Gastrocnemius medialis (tissue), 4 donors: Measurements from ENCODE around the gene KATNA1. TPM values are rescaled to one million over a fixed set of nuclear protein-coding genes. Genes with fewer than 3 reads are reported as not detected.
A peak's percentile ranks its signal among the peaks of the same experiment; 100 is the strongest.

Source experiments
- ATAC-seq, 2 donors: fragments of 150-250 bp; one replicate each; pipeline ENCODE4 v1.9.1; 2016
- DNase-seq, 2 donors: peaks; one replicate each; pipeline ENCODE4 v3.0.0-alpha.2; 2019
- H3K27ac ChIP-seq, 4 donors: fragments of 200-600 bp; sonication (generic); 1 replicate in 1 of 4; 2 replicates in 3 of 4; pipeline ENCODE4 v1.5.1; 2016 to 2018; ENCODE audit warnings: mild to moderate bottlenecking in 2 of 4, moderate library complexity in 1 of 4
- H3K27me3 ChIP-seq, 3 donors: fragments of 200-600 bp; sonication (generic) in 2 of 3; 1 replicate in 1 of 3; 2 replicates in 2 of 3; pipeline versions ENCODE4 v1.5.1 to v1.6.0; 2016 to 2019; ENCODE audit warnings: mild to moderate bottlenecking in 1 of 3, moderate library complexity in 1 of 3
- H3K36me3 ChIP-seq, 2 donors: fragments of 200-600 bp; sonication (generic) in 1 of 2; one replicate each; pipeline ENCODE4 v1.5.1; 2017 to 2018
- H3K4me1 ChIP-seq, 2 donors: fragments of 200-600 bp; sonication (generic) in 1 of 2; one replicate each; pipeline ENCODE4 v1.5.1; 2016 to 2017; ENCODE audit warnings: mild to moderate bottlenecking in 2 of 2
- H3K4me3 ChIP-seq, 4 donors: fragments of 200-600 bp; sonication (generic) in 3 of 4; 1 replicate in 1 of 4; 2 replicates in 3 of 4; pipeline ENCODE4 v1.5.1; 2016 to 2019; ENCODE audit warnings: mild to moderate bottlenecking in 2 of 4
- H3K9me3 ChIP-seq, 3 donors: fragments of 200-600 bp; sonication (generic) in 2 of 3; 1 replicate in 1 of 3; 2 replicates in 2 of 3; pipeline ENCODE4 v1.5.1; 2016 to 2019
- CTCF ChIP-seq, 5 experiments: fragments of 450-650 bp in 3 of 5; fragments of 200-600 bp in 2 of 5; sonication (generic) in 2 of 5; IDR thresholded peaks in 4 of 5; conservative IDR thresholded peaks in 1 of 5; 1 replicate in 4 of 5; 2 replicates in 1 of 5; pipeline ENCODE4 v1.5.1; 2016 to 2019; ENCODE audit warnings: antibody characterized with exemption in 5 of 5, mild to moderate bottlenecking in 3 of 5, moderate library complexity in 3 of 5
- POLR2A ChIP-seq, 2 donors: fragments of 450-650 bp; IDR thresholded peaks; one replicate each; pipeline ENCODE4 v1.6.1; 2017; ENCODE audit warnings: antibody characterized with exemption in 2 of 2, mild to moderate bottlenecking in 2 of 2, moderate library complexity in 2 of 2
- in situ Hi-C, 4 donors: fragments of 200-750 bp; cut with MboI; loops; one replicate each; pipeline versions ENCODE4 v1.15.0 to v1.8.0; 2017; ENCODE audit warnings: low sequenced_read_pairs in 4 of 4
- intact Hi-C: fragments of 100-400 bp; cut with DNase I; formaldehyde crosslinking; loops from one replicate; pipeline ENCODE4 v1.15.1; 2023; ENCODE audit warnings: low total_unique reads
- total RNA-seq, 4 donors: library from RNA; depleted of rRNA; stranded (reverse); fragments of >200 nt; gene quantifications; one replicate each; pipeline versions ENCODE4 v1.1.0 to v1.2.3, GENCODE V29; 2016

The KATNA1 gene
- total RNA-seq, 4 donors from 2014 or later = 16.0 to 29.3 (median 26.0) TPM

DNA sequence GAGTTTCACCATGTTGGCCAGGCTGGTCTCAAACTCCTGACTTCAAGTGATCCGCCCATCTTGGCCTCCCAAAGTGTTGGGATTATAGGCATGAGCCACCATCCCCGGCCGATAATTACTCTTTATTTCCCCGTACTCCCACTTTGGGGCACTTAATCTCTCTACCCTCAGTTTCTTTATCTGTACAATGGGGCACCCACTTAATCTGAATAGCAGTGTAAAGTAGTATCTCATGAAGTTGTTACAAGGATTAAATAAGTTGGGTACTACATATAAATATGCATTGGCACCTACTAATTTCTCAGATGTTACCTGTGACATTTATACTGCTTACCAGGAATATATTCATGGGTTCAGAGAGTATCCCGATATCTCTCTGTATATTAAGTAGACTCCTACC, 67.2 kb downstream of the KATNA1 start:
- ATAC-seq = no peak
- in situ Hi-C loops (no loop called here), intact Hi-C loops (no loop called here)

GRCh38 chr6:149580880-149581279, 67.6 kb downstream of the KATNA1 start:
- TF ChIP-seq CTCF (IDR thresholded peaks at IDR 0.05 in 4 of 5, conservative IDR thresholded peaks at IDR 0.05 in 1 of 5) (no peak), POLR2A (IDR thresholded peaks at IDR 0.05) (no peak)
- intact Hi-C loops = no loop called here

More for the DNA sequence above, 67.2 kb downstream of the KATNA1 start:
- Histone ChIP-seq H3K36me3 (peaks cover 0 to 43% of the 10 kb centered on the region in 2 donors), H3K27ac (no peak overlapping the region), H3K4me1 (no peaks in the 10 kb centered on the region), H3K9me3 (no peaks in the 10 kb centered on the region), H3K4me3 (no peak overlapping the region), H3K27me3 (no peaks in the 10 kb centered on the region)
- no peak for DNase-seq
- TF ChIP-seq POLR2A (IDR thresholded peaks at IDR 0.05) = no peak
- no peak for TF ChIP-seq CTCF (IDR thresholded peaks at IDR 0.05 in 4 of 5, conservative IDR thresholded peaks at IDR 0.05 in 1 of 5)

GRCh38 chr6:149567945-149568585, 80.4 kb downstream of the KATNA1 start:
- Histone ChIP-seq H3K27me3 (no peaks in the 10 kb centered on the region), H3K9me3 (no peaks in the 10 kb centered on the region), H3K4me3 (no peak overlapping the region), H3K4me1 (peaks cover 14 to 22% of the 10 kb centered on the region in 2 donors), H3K27ac (no peak overlapping the region), H3K36me3 (no peaks in the 10 kb centered on the region)
- no peak for ATAC-seq
- intact Hi-C loops = loop anchor here (2.0 to 5.0 kb wide), 4 partner anchors 81 to 359 kb away; partner anchors contain the start of genes KATNA1, NUP43 and PCMT1
- no peak for DNase-seq
- in situ Hi-C loops = no loop called here
- no peak for TF ChIP-seq POLR2A (IDR thresholded peaks at IDR 0.05)
- TF ChIP-seq CTCF (IDR thresholded peaks at IDR 0.05 in 4 of 5, conservative IDR thresholded peaks at IDR 0.05 in 1 of 5) = no peak

More at GRCh38 chr6:149580880-149581279, 67.6 kb downstream of the KATNA1 start:
- DNase-seq = no peak
- ATAC-seq = no peak
- no peaks in the 10 kb centered on the region for H3K4me1 ChIP-seq
- no peak overlapping the region for H3K4me3 ChIP-seq
- no peak overlapping the region for H3K27ac ChIP-seq
- no peaks in the 10 kb centered on the region for H3K9me3 ChIP-seq
- H3K36me3 ChIP-seq = peaks cover 0 to 39% of the 10 kb centered on the region in 2 donors
- no peaks in the 10 kb centered on the region for H3K27me3 ChIP-seq
- in situ Hi-C loops = no loop called here

- peak overlapping the region; percentile 90 to 97 (median 95) for H3K4me3 ChIP-seq
- TF ChIP-seq POLR2A (IDR thresholded peaks at IDR 0.05) (no peak), CTCF (IDR thresholded peaks at IDR 0.05 in 4 of 5, conservative IDR thresholded peaks at IDR 0.05 in 1 of 5) (no peak)
- peak overlapping the region; percentile 89 to 96 (median 94) for H3K27ac ChIP-seq
- H3K27me3 ChIP-seq = no peaks in the 10 kb centered on the region
- H3K36me3 ChIP-seq = no peaks in the 10 kb centered on the region
- peaks cover 14 to 22% of the 10 kb centered on the region in 2 donors for H3K4me1 ChIP-seq
- DNase-seq = no peak
- intact Hi-C loops = loop anchor here (2.0 to 5.0 kb wide), 4 partner anchors 82 to 360 kb away; partner anchors contain the start of genes KATNA1, NUP43 and PCMT1
- in situ Hi-C loops = no loop called here
- H3K9me3 ChIP-seq = no peaks in the 10 kb centered on the region
- no peak for ATAC-seq
These were observed 81.3 kb downstream of the KATNA1 start for GRCh38 chr6:149567194-149567586.
